ENCODE data around the gene LAMA5. TPM values are rescaled to one million over a fixed set of nuclear protein-coding genes. Genes with fewer than 3 reads are reported as not detected.

LAMA5 gene
- total RNA-seq, 1 experiment from 2014 or later: 321 TPM

DNA sequence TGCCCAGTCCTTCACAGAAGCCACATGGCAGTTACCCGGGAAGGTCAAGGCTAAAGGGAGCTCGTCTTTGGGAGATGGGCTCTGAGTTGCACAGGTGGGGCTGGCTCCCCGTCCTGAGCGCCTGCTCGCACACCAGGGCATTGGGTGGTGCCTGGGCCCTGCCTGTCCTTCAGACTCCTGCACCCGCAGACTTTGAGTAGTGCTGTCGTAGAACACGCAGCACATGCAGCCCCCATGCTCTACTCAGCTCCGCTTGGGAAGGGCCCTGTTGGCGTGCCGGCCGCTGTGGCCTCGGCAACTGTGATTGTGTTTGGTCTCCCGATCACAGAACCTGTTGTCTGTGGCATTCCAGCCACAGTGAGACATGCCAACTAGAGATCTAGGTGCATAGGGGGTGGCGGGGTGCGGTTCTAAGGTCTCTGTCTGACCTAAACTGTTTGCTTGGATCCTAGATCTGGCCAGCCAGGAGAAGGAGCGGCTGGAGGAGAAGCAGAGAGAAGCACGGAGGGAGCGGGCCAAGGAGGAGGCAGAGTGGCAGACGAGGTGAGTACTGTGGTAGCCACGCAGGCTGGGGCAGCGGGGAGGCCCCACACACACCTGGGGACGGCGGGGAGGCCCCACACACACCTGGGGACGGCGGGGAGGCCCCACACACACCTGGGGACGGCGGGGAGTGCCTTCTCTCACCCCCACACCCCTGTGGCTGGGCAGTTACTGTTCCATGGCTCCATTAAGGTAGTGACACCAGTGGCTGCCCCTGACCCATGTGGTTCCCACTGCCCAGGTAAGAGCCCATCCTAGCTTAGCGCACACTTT, 75.7 kb downstream of the LAMA5 start (continued):
- no peak for TF ChIP-seq CEBPB (IDR thresholded peaks at IDR 0.05; ENCODE audit: low read depth)
- no peak for TF ChIP-seq ZBTB33 (IDR thresholded peaks at IDR 0.05; ENCODE audit: extremely low read depth, insufficient replicate concordance, low read length)
- no peak for TF ChIP-seq EZH2 (IDR thresholded peaks at IDR 0.05)
- no peak for TF ChIP-seq YY1 (IDR thresholded peaks at IDR 0.05; ENCODE audit: extremely low read depth, insufficient replicate concordance, low read depth, low read length)
- TF ChIP-seq TCF7L2 (IDR thresholded peaks at IDR 0.05; ENCODE audit: borderline replicate concordance, extremely low read depth, insufficient read depth, insufficient read length): no peak

- DNase-seq (ENCODE audit: low read depth, low spot score): no peak
- Histone ChIP-seq H3K36me3 (ENCODE audit: control insufficient read depth in 1 of 2, insufficient read depth in 2 of 2, low read length in 2 of 2) (peaks cover 0 to 8% of the 10 kb centered on the region in 2 experiments; a peak in 1 of 4 replicates), H3K79me2 (ENCODE audit: insufficient read depth, low read length) (no peaks in the 10 kb centered on the region), H3K4me3 (replicated peaks in 1 of 2; ENCODE audit: low read depth in 1 of 2, low read length in 2 of 2) (no peak overlapping the region), H3K9me3 (ENCODE audit: control insufficient read depth in 1 of 2, insufficient read depth in 1 of 2, low read depth in 1 of 2, low read length in 2 of 2) (no peaks in the 10 kb centered on the region), H3K4me1 (ENCODE audit: control insufficient read depth in 1 of 2, insufficient read depth in 2 of 2, low read length in 2 of 2) (no peaks in the 10 kb centered on the region), H4K20me1 (ENCODE audit: insufficient read depth) (no peaks in the 10 kb centered on the region), H2AFZ (ENCODE audit: low read depth, low read length, poor library complexity, severe bottlenecking) (no peak overlapping the region), H3K27me3 (ENCODE audit: insufficient read depth, low read length) (no peaks in the 10 kb centered on the region), H3K9me2 (ENCODE audit: insufficient read depth) (no peaks in the 10 kb centered on the region), H3K9ac (ENCODE audit: low read length) (no peak overlapping the region), H3K27ac (ENCODE audit: low read depth, low read length) (no peak overlapping the region), H3K4me2 (ENCODE audit: low read length) (no peak overlapping the region)
- no TSS peak for BruUV-seq (replicated peaks)
- ATAC-seq: no peak
- POLR2A ChIA-PET: no interaction called here
- RAD21 ChIA-PET (ENCODE audit: low non-redundant PET in 1 of 2, low total read pairs in 2 of 2, uncharacterized antibody in 2 of 2, unreplicated experiment in 2 of 2): no interaction called here
- CTCF ChIA-PET: no interaction called here
- intact Hi-C loops (cut with micrococcal nuclease): no loop called here
- TF ChIP-seq SP1 (IDR thresholded peaks at IDR 0.05; ENCODE audit: low read depth): no peak
- TF ChIP-seq EZH2phosphoT487 (IDR thresholded peaks at IDR 0.05; ENCODE audit: borderline replicate concordance): no peak
- no peak for TF ChIP-seq ZBTB33 (IDR thresholded peaks at IDR 0.05; ENCODE audit: extremely low read depth, insufficient replicate concordance, low read length)
- TF ChIP-seq ZNF274 (IDR thresholded peaks at IDR 0.05; ENCODE audit: low read depth, low read length): no peak
- no peak for TF ChIP-seq ELF1 (IDR thresholded peaks at IDR 0.05; ENCODE audit: borderline replicate concordance, low read depth)
- TF ChIP-seq CTCF (IDR thresholded peaks at IDR 0.05 in 2 of 3, conservative IDR thresholded peaks at IDR 0.05 in 1 of 3; ENCODE audit: borderline replicate concordance in 1 of 3, insufficient read depth in 1 of 3, low read depth in 2 of 3, low read length in 2 of 3): no peak
- TF ChIP-seq, protein P1, sequence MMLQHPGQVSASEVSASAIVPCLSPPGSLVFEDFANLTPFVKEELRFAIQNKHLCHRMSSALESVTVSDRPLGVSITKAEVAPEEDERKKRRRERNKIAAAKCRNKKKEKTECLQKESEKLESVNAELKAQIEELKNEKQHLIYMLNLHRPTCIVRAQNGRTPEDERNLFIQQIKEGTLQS (IDR thresholded peaks at IDR 0.05): no peak
- no peak for TF ChIP-seq SRF (IDR thresholded peaks at IDR 0.05; ENCODE audit: low read depth)
- no peak for TF ChIP-seq EGR1 (IDR thresholded peaks at IDR 0.05; ENCODE audit: low read depth)
- TF ChIP-seq CBX3 (IDR thresholded peaks at IDR 0.05; ENCODE audit: low read depth): no peak
- TF ChIP-seq FOSL1 (IDR thresholded peaks at IDR 0.05; ENCODE audit: low read depth): no peak
- no peak for TF ChIP-seq CEBPB (IDR thresholded peaks at IDR 0.05; ENCODE audit: low read depth)
Measured at GRCh38 chr20:62289898-62290297, 77.2 kb downstream of the LAMA5 start.
